Renal pelvis (tissue), 4 donors: ENCODE measurements around the gene CAND2. TPM values are rescaled to one million over a fixed set of nuclear protein-coding genes. Genes with fewer than 3 reads are reported as not detected.
A peak's percentile ranks its signal among the peaks of the same experiment; 100 is the strongest.
"Not testable (repeated sequence)": the region's sequence is repeated elsewhere in the genome, so short reads cannot be mapped to it uniquely, and the experiment has no call there.

Experiments
- DNase-seq: peaks from one replicate; pipeline ENCODE4 v3.0.0-alpha.2; 2013
- polyA plus RNA-seq, 3 donors: library from polyadenylated mRNA; unstranded; fragments of 120-200 nt; gene quantifications; one replicate each; pipeline ENCODE4 v1.2.1, GENCODE V29; 2013; ENCODE audit not compliant: insufficient read length in 3 of 3

Gene CAND2
- polyA plus RNA-seq, 3 donors, result 9.0 to 11.3 (median 10.2) TPM

- DNase-seq, result no peak
These were observed 49.3 kb downstream of the CAND2 start for GRCh38 chr3:12845811-12846210.

DNA sequence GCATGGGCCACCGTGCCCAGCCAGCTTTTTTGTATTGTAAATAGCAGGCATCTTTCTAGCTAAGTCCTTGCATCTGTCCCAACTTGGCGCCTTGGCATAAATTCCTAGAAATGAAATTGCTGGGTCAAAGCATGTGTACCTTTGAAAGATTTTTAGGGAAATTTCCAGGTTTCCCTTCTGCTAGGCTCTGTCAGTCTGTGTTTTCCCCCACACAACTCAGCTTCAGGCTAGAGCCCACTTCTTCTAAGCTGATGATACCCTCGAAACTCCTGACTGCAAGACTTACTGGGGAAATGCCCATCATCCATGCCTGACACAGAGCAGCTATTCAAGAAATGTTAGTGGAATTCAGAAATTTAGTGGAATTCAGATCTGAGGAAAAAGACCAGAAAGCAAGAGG is 55.7 kb downstream of the CAND2 start:
- no peak for DNase-seq

- DNase-seq, result not testable (repeated sequence)
These were observed 57.4 kb downstream of the CAND2 start for GRCh38 chr3:12853847-12854246.

DNA sequence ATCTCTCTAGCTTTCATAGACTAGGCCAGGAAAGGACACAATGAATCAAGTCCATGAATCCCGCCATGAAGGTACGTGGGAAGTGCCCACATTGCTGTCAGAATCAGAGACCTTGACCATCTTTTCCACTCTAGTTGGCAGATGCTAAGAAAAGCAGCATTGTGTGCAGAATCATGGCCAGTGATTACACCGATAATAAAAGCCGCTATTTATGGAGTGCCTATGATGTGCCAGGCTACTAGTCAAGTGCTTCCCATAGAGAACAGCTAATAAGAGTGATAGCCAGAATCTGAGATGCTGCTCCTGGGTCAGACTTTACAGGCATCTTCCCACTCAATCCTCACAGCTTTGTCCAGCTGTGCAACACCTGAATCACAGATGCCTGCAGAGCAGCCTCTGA is 58.1 kb downstream of the CAND2 start:
- DNase-seq, result no peak

DNA sequence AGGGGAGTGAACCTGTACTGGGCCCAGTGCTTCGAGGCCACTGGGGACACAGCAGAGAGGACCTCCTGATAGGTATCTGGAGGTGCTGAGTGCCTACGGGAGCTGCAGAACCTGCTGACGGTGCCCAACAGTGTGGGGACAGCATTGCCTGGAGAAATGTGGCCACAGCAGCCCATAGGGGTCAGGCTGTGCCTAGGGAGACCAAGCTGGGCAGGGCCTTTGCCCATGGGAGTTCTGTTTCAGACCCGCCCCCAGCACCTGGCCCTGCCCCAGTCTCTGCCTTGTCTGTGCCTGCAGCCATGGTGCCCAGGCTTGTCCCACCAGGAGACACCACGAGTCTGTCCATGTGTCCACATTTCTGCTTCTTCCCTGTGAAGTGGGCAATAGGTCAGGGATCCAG is 60.1 kb downstream of the CAND2 start:
- no peak for DNase-seq

- DNase-seq, result no peak
These were observed 63.4 kb downstream of the CAND2 start for GRCh38 chr3:12859840-12860239.

DNA sequence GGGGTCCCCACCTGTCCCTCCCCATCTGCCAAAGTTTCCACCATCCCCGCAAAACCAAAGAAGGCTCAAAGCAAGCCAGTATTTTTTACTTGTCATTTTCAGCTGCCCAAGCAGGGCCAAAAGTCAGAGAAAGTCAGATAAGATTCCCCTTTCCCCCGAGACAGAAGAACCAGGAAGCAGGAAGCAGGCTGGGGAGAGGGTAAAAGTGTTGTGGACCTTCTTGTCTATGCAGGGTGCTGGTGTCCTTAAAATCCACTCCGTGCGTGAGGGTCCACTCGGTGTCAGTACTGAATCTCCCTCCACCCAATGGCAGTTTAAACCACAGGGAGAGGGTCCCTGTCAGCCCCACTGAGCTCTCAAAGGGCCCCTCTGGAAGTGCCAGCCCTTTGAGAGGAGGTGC is 65.1 kb downstream of the CAND2 start:
- no peak for DNase-seq

DNA sequence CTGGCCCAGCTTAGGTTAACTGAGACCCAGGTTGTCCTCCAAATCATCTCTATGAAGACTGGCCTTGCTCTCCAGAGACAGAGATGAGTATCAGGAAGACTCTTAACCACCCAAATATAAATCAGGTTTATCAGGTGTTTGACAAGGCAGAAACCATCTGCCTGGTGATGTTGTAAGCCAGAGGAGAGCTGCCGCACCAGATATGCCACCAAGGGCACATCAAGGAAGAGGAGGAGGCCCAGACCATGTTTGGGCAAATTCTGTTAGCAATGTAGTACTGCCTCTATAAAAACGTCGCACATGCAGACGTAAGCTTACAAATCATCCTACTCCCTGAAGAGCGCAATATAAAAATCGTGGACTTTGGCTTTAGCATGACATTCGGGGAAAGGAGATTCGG is 65.9 kb downstream of the CAND2 start:
- DNase-seq, result no peak

GRCh38 chr3:12865271-12865670 is 68.8 kb downstream of the CAND2 start:
- no peak for DNase-seq

DNA sequence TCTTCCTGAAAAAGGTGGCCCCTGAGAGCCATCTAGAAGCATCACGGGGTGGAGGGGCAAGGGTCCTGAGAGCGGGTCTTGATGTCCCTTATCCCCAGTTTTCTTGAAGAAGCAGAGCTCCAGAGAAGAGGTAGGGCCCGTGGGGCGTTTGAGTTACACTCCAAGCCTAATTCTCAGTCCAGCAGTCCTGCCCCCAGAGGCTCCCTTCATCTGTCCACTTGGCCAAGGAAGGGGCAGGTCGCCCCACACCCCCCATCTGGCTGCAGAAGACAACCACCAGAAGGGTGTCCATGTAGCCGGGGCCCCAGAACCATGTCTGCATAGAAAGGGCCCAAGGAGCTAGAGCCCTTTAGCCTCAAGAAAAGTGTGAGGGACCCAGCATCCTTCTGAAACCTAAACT is 70.4 kb downstream of the CAND2 start:
- no peak for DNase-seq

GRCh38 chr3:12868039-12869034 is 71.9 kb downstream of the CAND2 start:
- DNase-seq, result peak; percentile 80

DNA sequence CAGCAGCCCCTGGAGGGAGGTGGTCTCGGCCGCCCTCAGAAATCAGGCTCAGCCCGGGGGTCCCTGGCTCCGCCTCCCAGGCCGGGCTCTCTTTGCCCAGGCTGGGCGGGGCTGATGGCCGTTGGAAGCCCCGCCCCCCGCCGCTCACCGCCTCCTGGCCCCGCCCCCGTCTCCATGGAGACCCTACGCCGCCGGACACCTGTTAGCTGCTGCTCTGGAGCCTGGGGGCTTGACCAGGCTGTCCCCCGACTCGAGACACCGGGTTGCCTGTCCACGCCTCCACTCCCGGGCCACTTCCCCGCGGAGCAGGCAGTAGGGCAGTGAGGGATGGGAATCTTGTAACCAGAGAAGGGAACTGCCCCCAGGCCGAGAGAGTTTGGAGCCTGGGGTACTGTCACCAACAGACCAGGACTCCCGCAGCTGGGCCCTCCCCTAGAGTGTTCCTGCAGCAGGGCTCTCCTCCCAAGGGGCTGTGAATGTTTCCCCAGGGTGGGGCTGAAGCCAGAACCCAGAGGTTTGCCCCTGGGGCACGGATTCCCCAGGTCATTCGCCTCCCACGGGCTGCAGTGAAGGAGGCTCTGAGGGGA is 72.6 kb downstream of the CAND2 start:
- peak; percentile 46 for DNase-seq

GRCh38 chr3:12870942-12871341 is 74.5 kb downstream of the CAND2 start:
- DNase-seq, result no peak

DNA sequence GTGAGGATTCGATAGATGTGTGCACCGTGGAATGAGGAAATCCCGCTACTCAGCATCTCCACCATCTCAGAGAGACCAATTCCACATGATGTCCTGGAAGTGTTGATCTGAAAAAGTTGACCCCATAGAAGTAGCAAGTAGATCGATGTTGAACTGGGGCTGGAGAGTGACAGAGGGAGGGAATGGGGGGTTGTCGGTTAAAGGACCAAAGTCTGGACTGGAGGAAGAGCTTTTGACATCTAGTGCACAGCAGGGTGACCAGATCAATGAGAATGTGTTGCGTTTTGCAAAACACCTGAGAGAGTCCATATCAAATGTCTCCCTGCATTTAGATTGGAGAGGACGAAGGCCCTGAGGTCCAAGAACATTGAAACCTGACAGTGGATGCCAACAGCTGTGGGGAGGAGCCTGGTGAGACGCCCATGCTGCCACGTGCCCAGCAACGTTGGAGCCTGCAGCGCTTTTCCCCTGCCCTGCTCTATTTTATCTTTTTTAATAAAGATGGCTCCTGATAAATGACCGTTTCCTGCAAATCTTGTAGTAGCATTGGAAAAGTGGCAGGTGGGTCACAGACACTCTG is 75.0 kb downstream of the CAND2 start:
- DNase-seq, result no peak

GRCh38 chr3:12875857-12876836 is 79.7 kb downstream of the CAND2 start:
- no peak for DNase-seq

- DNase-seq, result no peak
These were observed 80.6 kb downstream of the CAND2 start for GRCh38 chr3:12877040-12877439.

- DNase-seq, result no peak
These were observed 81.7 kb downstream of the CAND2 start for GRCh38 chr3:12878141-12878574.

- DNase-seq, result not testable (repeated sequence)
These were observed 82.3 kb downstream of the CAND2 start for GRCh38 chr3:12878758-12879157.

GRCh38 chr3:12879191-12879815 is 82.8 kb downstream of the CAND2 start:
- no peak for DNase-seq

GRCh38 chr3:12881858-12882257 is 85.4 kb downstream of the CAND2 start:
- not testable (repeated sequence) for DNase-seq
